ENCODE data around the gene MSN.

The MSN gene

GRCh38 chrX:65686236-65686635 lies 18.8 kb downstream of the MSN start:
- TF ChIP-seq POLR2AphosphoS5 (IDR thresholded peaks at IDR 0.05; ENCODE audit: low read depth, low read length) (no peak), REST (IDR thresholded peaks at IDR 0.05; ENCODE audit: insufficient read depth in 1 of 2, low read depth in 2 of 2, low read length in 2 of 2) (no peak), TAF1 (IDR thresholded peaks at IDR 0.05; ENCODE audit: borderline replicate concordance, insufficient read depth, low read length) (no peak), SIN3A (IDR thresholded peaks at IDR 0.05; ENCODE audit: borderline replicate concordance, insufficient read depth, low read length) (no peak), FOXP2 (optimal IDR thresholded peaks at IDR 0.05; ENCODE audit: borderline replicate concordance, extremely low read depth, extremely low read length, insufficient read depth) (no peak)

- TF ChIP-seq POLR2AphosphoS5 (IDR thresholded peaks at IDR 0.05; ENCODE audit: low read depth, low read length) (no peak), SIN3A (IDR thresholded peaks at IDR 0.05; ENCODE audit: borderline replicate concordance, insufficient read depth, low read length) (no peak), TAF1 (IDR thresholded peaks at IDR 0.05; ENCODE audit: borderline replicate concordance, insufficient read depth, low read length) (no peak)
These were observed 19.9 kb downstream of the MSN start for GRCh38 chrX:65687367-65687766.

GRCh38 chrX:65688403-65688871 lies 21.0 kb downstream of the MSN start:
- TF ChIP-seq POLR2AphosphoS5 (IDR thresholded peaks at IDR 0.05; ENCODE audit: low read depth, low read length) (no peak), FOXP2 (optimal IDR thresholded peaks at IDR 0.05; ENCODE audit: borderline replicate concordance, extremely low read depth, extremely low read length, insufficient read depth) (no peak), SIN3A (IDR thresholded peaks at IDR 0.05; ENCODE audit: borderline replicate concordance, insufficient read depth, low read length) (no peak), TAF1 (IDR thresholded peaks at IDR 0.05; ENCODE audit: borderline replicate concordance, insufficient read depth, low read length) (no peak), REST (IDR thresholded peaks at IDR 0.05; ENCODE audit: insufficient read depth in 1 of 2, low read depth in 2 of 2, low read length in 2 of 2) (no peak)

- TF ChIP-seq POLR2AphosphoS5 (IDR thresholded peaks at IDR 0.05; ENCODE audit: low read depth, low read length) = no peak
- TF ChIP-seq REST (IDR thresholded peaks at IDR 0.05; ENCODE audit: insufficient read depth in 1 of 2, low read depth in 2 of 2, low read length in 2 of 2) = no peak
- TF ChIP-seq TAF1 (IDR thresholded peaks at IDR 0.05; ENCODE audit: borderline replicate concordance, insufficient read depth, low read length) = no peak
- no peak for TF ChIP-seq SIN3A (IDR thresholded peaks at IDR 0.05; ENCODE audit: borderline replicate concordance, insufficient read depth, low read length)
- no peak for TF ChIP-seq FOXP2 (optimal IDR thresholded peaks at IDR 0.05; ENCODE audit: borderline replicate concordance, extremely low read depth, extremely low read length, insufficient read depth)
These were observed 21.9 kb downstream of the MSN start for GRCh38 chrX:65689377-65689776.

- TF ChIP-seq REST (IDR thresholded peaks at IDR 0.05; ENCODE audit: insufficient read depth in 1 of 2, low read depth in 2 of 2, low read length in 2 of 2) (no peak), SIN3A (IDR thresholded peaks at IDR 0.05; ENCODE audit: borderline replicate concordance, insufficient read depth, low read length) (no peak), TAF1 (IDR thresholded peaks at IDR 0.05; ENCODE audit: borderline replicate concordance, insufficient read depth, low read length) (no peak), POLR2AphosphoS5 (IDR thresholded peaks at IDR 0.05; ENCODE audit: low read depth, low read length) (no peak), FOXP2 (optimal IDR thresholded peaks at IDR 0.05; ENCODE audit: borderline replicate concordance, extremely low read depth, extremely low read length, insufficient read depth) (no peak)
These were observed 22.8 kb downstream of the MSN start for GRCh38 chrX:65690057-65690855.

Measured in PFSK-1 (cell line).